Fibroblast of the aortic adventitia (primary cell): ENCODE measurements around the gene BCAR3. TPM values are rescaled to one million over a fixed set of nuclear protein-coding genes. Genes with fewer than 3 reads are reported as not detected.
"Not testable (repeated sequence)": the region's sequence is repeated elsewhere in the genome, so short reads cannot be mapped to it uniquely, and the experiment has no call there.

ENCODE experiments used
- DNase-seq: peaks from one replicate; pipeline ENCODE4 v3.0.0-alpha.2; 2010; ENCODE audit warnings: low read depth
- H3K4me3 ChIP-seq: 2 replicates; pipeline ENCODE4 v1.5.1; 2011; ENCODE audit warnings: low read depth, mild to moderate bottlenecking, control low read depth, low read length, moderate library complexity
- CTCF ChIP-seq: IDR thresholded peaks from 2 replicates; pipeline ENCODE4 v1.5.1; 2011; ENCODE audit warnings: mild to moderate bottlenecking, low read length, control low read depth, inconsistent platforms; ENCODE audit not compliant: insufficient read depth
- total RNA-seq: library from RNA; depleted of rRNA; stranded (reverse); fragments of >200 nt; gene quantifications from 2 replicates; pipeline ENCODE4 v1.2.3, GENCODE V29; 2012; ENCODE audit warnings: low replicate concordance

Gene BCAR3
- total RNA-seq, 1 donor = 34.4 TPM

GRCh38 chr1:93659822-93660503 lies 21.7 kb downstream of the BCAR3 start:
- TF ChIP-seq CTCF = no peak
- H3K4me3 ChIP-seq = no peak overlapping the region
- DNase-seq = peak; percentile 66

DNA sequence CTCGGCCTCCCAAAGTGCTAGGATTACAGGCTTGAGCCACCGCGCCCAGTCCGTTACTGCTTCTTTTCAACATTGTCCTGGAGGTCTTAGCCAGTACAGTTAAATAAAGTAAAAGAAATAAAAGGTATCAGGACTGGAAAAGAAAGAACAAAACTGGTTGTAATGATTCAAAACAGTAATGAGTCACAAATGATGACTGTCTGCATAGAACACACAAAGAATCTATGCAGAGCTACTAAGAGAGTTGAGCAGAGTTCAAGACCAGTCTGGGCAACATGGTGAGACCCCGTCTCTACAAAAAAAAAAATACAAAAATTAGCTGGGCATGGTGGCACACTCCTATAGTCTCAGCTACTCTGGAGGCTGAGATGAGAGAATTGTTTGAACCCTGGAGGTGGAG lies 23.4 kb downstream of the BCAR3 start:
- no peak for DNase-seq
- no peak for TF ChIP-seq CTCF
- no peak overlapping the region for H3K4me3 ChIP-seq

DNA sequence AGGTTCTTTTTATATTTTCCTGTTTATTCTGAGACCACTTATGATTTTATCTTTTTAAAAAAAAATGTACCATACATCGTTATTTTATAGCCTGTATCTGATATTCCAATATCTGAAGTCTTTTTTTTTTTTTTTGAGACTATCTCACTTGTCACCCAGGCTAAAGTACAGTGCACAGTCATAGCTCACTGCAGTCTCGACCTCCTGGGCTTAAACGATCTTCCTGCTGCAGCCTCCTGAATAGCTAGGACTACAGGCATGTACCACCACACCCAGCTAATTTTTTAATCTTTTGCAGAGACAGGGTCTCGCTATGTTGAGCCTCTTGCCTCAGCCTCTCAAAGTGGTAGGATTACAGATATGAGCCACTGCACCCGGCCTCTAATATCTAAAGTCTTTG lies 25.1 kb downstream of the BCAR3 start:
- H3K4me3 ChIP-seq = no peak overlapping the region
- DNase-seq = no peak
- no peak for TF ChIP-seq CTCF

GRCh38 chr1:93653656-93654055 lies 28.0 kb downstream of the BCAR3 start:
- no peak overlapping the region for H3K4me3 ChIP-seq
- no peak for DNase-seq
- TF ChIP-seq CTCF = no peak

GRCh38 chr1:93652323-93652949 lies 29.2 kb downstream of the BCAR3 start:
- no peak for TF ChIP-seq CTCF
- no peak for DNase-seq
- H3K4me3 ChIP-seq = no peak overlapping the region

DNA sequence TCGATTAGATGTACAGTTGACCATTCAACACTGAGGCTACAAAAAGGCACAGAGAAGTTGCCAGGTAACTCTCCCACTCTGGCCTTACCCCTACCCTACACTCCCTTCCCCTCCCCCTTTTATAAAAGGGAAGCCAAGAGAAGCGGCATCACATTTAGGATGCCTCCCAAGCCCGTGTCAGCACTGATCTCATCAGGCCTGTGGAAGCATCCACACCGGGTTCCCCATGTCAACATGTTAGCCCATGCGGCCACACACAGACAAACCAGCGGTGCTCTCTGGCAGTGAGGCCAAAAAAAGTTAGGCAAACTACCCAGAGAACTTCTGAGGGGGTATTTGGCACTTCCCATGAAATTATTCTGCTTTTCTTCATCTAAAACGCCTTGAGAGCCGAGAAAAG lies 29.9 kb downstream of the BCAR3 start:
- TF ChIP-seq CTCF = no peak
- no peak overlapping the region for H3K4me3 ChIP-seq
- DNase-seq = no peak

GRCh38 chr1:93650159-93650558 lies 31.5 kb downstream of the BCAR3 start:
- H3K4me3 ChIP-seq = not testable (repeated sequence)

More at GRCh38 chr1:93650159-93650558, 31.5 kb downstream of the BCAR3 start:
- DNase-seq = not testable (repeated sequence)
